ENCODE data around the gene AZU1.

DNA sequence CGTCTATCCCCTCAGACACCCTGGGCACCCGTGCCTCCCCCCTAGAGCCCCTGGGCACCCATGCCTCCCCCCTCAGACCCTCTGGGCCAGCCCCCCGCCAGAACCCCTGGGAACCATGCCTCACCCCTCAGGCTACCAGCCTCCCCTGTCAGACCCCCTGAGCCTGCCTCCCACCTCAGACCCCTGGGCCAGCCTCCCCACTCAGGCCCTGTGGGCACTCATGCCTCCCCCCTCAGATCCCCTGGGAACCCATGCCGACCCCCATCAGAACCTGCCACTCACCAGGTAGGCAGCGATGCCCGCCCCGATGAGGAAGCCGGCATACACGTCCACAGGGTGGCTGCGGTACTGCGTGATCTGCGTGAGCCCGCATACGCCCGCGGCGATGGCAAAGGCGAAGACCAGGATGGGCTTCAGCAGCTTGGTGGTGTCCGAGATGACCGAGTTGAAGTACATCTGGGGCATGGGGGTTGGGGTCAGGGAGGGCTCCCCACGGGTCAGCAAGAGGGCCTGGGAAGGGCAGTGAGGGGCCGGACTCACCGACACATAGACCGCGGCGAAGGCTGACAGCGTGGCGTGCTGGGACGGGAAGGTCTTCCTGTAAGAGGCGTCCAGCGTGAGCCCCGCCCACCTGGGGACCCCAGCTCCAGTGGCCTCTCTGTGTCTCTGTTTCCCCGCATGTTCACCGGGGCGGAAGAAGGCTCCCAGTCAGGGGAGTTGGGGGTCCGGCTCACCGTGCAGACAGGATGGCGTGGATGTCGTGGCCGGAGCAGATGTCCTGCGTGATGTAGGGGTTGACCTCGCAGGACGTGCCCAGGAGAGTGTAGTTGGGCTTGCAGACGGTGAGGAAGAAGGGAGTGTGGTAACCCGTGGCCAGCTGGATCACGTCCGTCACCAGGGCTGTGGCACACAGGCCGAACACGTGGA is 13.2 kb upstream of the AZU1 start:
- no peak for TF ChIP-seq POLR2A (IDR thresholded peaks at IDR 0.05)
- TF ChIP-seq, protein P1, sequence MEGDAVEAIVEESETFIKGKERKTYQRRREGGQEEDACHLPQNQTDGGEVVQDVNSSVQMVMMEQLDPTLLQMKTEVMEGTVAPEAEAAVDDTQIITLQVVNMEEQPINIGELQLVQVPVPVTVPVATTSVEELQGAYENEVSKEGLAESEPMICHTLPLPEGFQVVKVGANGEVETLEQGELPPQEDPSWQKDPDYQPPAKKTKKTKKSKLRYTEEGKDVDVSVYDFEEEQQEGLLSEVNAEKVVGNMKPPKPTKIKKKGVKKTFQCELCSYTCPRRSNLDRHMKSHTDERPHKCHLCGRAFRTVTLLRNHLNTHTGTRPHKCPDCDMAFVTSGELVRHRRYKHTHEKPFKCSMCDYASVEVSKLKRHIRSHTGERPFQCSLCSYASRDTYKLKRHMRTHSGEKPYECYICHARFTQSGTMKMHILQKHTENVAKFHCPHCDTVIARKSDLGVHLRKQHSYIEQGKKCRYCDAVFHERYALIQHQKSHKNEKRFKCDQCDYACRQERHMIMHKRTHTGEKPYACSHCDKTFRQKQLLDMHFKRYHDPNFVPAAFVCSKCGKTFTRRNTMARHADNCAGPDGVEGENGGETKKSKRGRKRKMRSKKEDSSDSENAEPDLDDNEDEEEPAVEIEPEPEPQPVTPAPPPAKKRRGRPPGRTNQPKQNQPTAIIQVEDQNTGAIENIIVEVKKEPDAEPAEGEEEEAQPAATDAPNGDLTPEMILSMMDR (IDR thresholded peaks at IDR 0.05) = no peak
- no peak for TF ChIP-seq EP300 (IDR thresholded peaks at IDR 0.05)
